ENCODE results near the gene PI4K2A. TPM values are rescaled to one million over a fixed set of nuclear protein-coding genes. Genes with fewer than 3 reads are reported as not detected.
A peak's percentile ranks its signal among the peaks of the same experiment; 100 is the strongest.
"Not testable (repeated sequence)": the region's sequence is repeated elsewhere in the genome, so short reads cannot be mapped to it uniquely, and the experiment has no call there.

The PI4K2A gene
- total and polyA plus RNA-seq, 4 donors = 6.5 to 16.7 (median 12.1) TPM

GRCh38 chr10:97640868-97641811, 669 bp downstream of the PI4K2A start:
- H3K4me1 ChIP-seq (ENCODE audit: control insufficient read depth in 1 of 2, insufficient read depth in 2 of 2, low read length in 2 of 2) = no peaks in the 10 kb centered on the region
- ATAC-seq (ENCODE audit: low FRiP score) (peak; percentile 69), DNase-seq (peak; percentile 71 to 75)
- peak overlapping the region; percentile 60 to 87 for H3K4me3 ChIP-seq (ENCODE audit: low read length in 2 of 2)
- no peaks in the 10 kb centered on the region for H3K27me3 ChIP-seq (ENCODE audit: control insufficient read depth in 1 of 2, insufficient read depth in 2 of 2, low read length in 1 of 2)
- intact Hi-C loops (cut with DNase I) = no loop called here
- peaks cover 0 to 2% of the 10 kb centered on the region in 2 donors for H3K36me3 ChIP-seq (ENCODE audit: control insufficient read depth in 1 of 2, insufficient read depth in 2 of 2, low read length in 1 of 2)
- peak overlapping the region in 1 of 2 donors; percentile 37 for H3K27ac ChIP-seq (ENCODE audit: low read depth in 1 of 2, low read length in 2 of 2)
- WGBS, 2 donors = 1% methylated on average over 45 to 67 of the region's 67 CpGs
- no peaks in the 10 kb centered on the region for H3K9me3 ChIP-seq (ENCODE audit: control insufficient read depth, low read length)

GRCh38 chr10:97642471-97643159, 2.1 kb downstream of the PI4K2A start:
- 95 to 97% methylated on average over 13 of the region's 13 CpGs for WGBS, 2 donors
- DNase-seq; intact Hi-C loops (cut with DNase I); H3K36me3 ChIP-seq (ENCODE audit: control insufficient read depth in 1 of 2, insufficient read depth in 2 of 2, low read length in 1 of 2); H3K4me1 ChIP-seq (ENCODE audit: control insufficient read depth in 1 of 2, insufficient read depth in 2 of 2, low read length in 2 of 2); H3K9me3 ChIP-seq (ENCODE audit: control insufficient read depth, low read length); H3K4me3 ChIP-seq (ENCODE audit: low read length in 2 of 2); H3K27ac ChIP-seq (ENCODE audit: low read depth in 1 of 2, low read length in 2 of 2); H3K27me3 ChIP-seq (ENCODE audit: control insufficient read depth in 1 of 2, insufficient read depth in 2 of 2, low read length in 1 of 2); ATAC-seq (ENCODE audit: low FRiP score): not testable (repeated sequence)

- Histone ChIP-seq H3K4me3 (ENCODE audit: low read length in 2 of 2) (no peak overlapping the region), H3K27ac (ENCODE audit: low read depth in 1 of 2, low read length in 2 of 2) (no peak overlapping the region), H3K36me3 (ENCODE audit: control insufficient read depth in 1 of 2, insufficient read depth in 2 of 2, low read length in 1 of 2) (peaks cover 0 to 2% of the 10 kb centered on the region in 2 donors), H3K4me1 (ENCODE audit: control insufficient read depth in 1 of 2, insufficient read depth in 2 of 2, low read length in 2 of 2) (no peaks in the 10 kb centered on the region), H3K27me3 (ENCODE audit: control insufficient read depth in 1 of 2, insufficient read depth in 2 of 2, low read length in 1 of 2) (no peaks in the 10 kb centered on the region), H3K9me3 (ENCODE audit: control insufficient read depth, low read length) (no peaks in the 10 kb centered on the region)
- intact Hi-C loops (cut with DNase I) = no loop called here
- ATAC-seq (ENCODE audit: low FRiP score) (no peak), DNase-seq (no peak)
- WGBS, 2 donors = 96 to 97% methylated on average over 4 of the region's 4 CpGs
Observed at GRCh38 chr10:97643441-97643985, 3.0 kb downstream of the PI4K2A start.

- no peak for DNase-seq
- Histone ChIP-seq H3K27ac (ENCODE audit: low read depth in 1 of 2, low read length in 2 of 2) (no peak overlapping the region), H3K36me3 (ENCODE audit: control insufficient read depth in 1 of 2, insufficient read depth in 2 of 2, low read length in 1 of 2) (peaks cover 0 to 2% of the 10 kb centered on the region in 2 donors), H3K4me3 (ENCODE audit: low read length in 2 of 2) (no peak overlapping the region), H3K4me1 (ENCODE audit: control insufficient read depth in 1 of 2, insufficient read depth in 2 of 2, low read length in 2 of 2) (peaks cover 2 to 4% of the 10 kb centered on the region in 2 donors), H3K27me3 (ENCODE audit: control insufficient read depth in 1 of 2, insufficient read depth in 2 of 2, low read length in 1 of 2) (no peaks in the 10 kb centered on the region), H3K9me3 (ENCODE audit: control insufficient read depth, low read length) (no peaks in the 10 kb centered on the region)
- WGBS, 2 donors = 86 to 90% methylated on average over 4 of the region's 4 CpGs
- intact Hi-C loops (cut with DNase I) = no loop called here
- ATAC-seq (ENCODE audit: low FRiP score) = no peak
Observed at GRCh38 chr10:97644936-97645335, 4.5 kb downstream of the PI4K2A start.

- ATAC-seq (ENCODE audit: low FRiP score) = no peak
Observed at GRCh38 chr10:97647556-97647955, 7.1 kb downstream of the PI4K2A start.

GRCh38 chr10:97648562-97649404, 8.3 kb downstream of the PI4K2A start:
- no peaks in the 10 kb centered on the region for H3K9me3 ChIP-seq (ENCODE audit: control insufficient read depth, low read length)
- intact Hi-C loops (cut with DNase I) = no loop called here
- H3K27ac ChIP-seq (ENCODE audit: low read depth in 1 of 2, low read length in 2 of 2) = no peak overlapping the region
- DNase-seq (no peak), ATAC-seq (ENCODE audit: low FRiP score) (peak; percentile 81)
- H3K27me3 ChIP-seq (ENCODE audit: control insufficient read depth in 1 of 2, insufficient read depth in 2 of 2, low read length in 1 of 2) = no peaks in the 10 kb centered on the region
- H3K4me1 ChIP-seq (ENCODE audit: control insufficient read depth in 1 of 2, insufficient read depth in 2 of 2, low read length in 2 of 2) = peaks cover 2 to 4% of the 10 kb centered on the region in 2 donors
- 72 to 73% methylated on average over 5 of the region's 5 CpGs for WGBS, 2 donors
- peaks cover 0 to 7% of the 10 kb centered on the region in 2 donors for H3K36me3 ChIP-seq (ENCODE audit: control insufficient read depth in 1 of 2, insufficient read depth in 2 of 2, low read length in 1 of 2)
- no peak overlapping the region for H3K4me3 ChIP-seq (ENCODE audit: low read length in 2 of 2)

More at GRCh38 chr10:97647556-97647955, 7.1 kb downstream of the PI4K2A start:
- H3K27ac ChIP-seq (ENCODE audit: low read depth in 1 of 2, low read length in 2 of 2) = no peak overlapping the region
- no peaks in the 10 kb centered on the region for H3K27me3 ChIP-seq (ENCODE audit: control insufficient read depth in 1 of 2, insufficient read depth in 2 of 2, low read length in 1 of 2)
- H3K4me3 ChIP-seq (ENCODE audit: low read length in 2 of 2) = no peak overlapping the region
- intact Hi-C loops (cut with DNase I) = no loop called here
- no peaks in the 10 kb centered on the region for H3K9me3 ChIP-seq (ENCODE audit: control insufficient read depth, low read length)
- no peak for DNase-seq
- peaks cover 0 to 4% of the 10 kb centered on the region in 2 donors for H3K36me3 ChIP-seq (ENCODE audit: control insufficient read depth in 1 of 2, insufficient read depth in 2 of 2, low read length in 1 of 2)
- 84 to 85% methylated on average over 1 of the region's 1 CpG for WGBS, 2 donors
- peaks cover 2 to 4% of the 10 kb centered on the region in 2 donors for H3K4me1 ChIP-seq (ENCODE audit: control insufficient read depth in 1 of 2, insufficient read depth in 2 of 2, low read length in 2 of 2)

GRCh38 chr10:97649405-97649750, 8.9 kb downstream of the PI4K2A start:
- WGBS, 2 donors = 96 to 97% methylated on average over 4 of the region's 4 CpGs
- intact Hi-C loops (cut with DNase I) = not testable (repeated sequence)

GRCh38 chr10:97650726-97651125, 10.3 kb downstream of the PI4K2A start:
- ATAC-seq (ENCODE audit: low FRiP score) = no peak
- DNase-seq = no peak
- intact Hi-C loops (cut with DNase I) = no loop called here

More at GRCh38 chr10:97649405-97649750, 8.9 kb downstream of the PI4K2A start:
- H3K27me3 ChIP-seq (ENCODE audit: control insufficient read depth in 1 of 2, insufficient read depth in 2 of 2, low read length in 1 of 2); H3K9me3 ChIP-seq (ENCODE audit: control insufficient read depth, low read length); H3K4me1 ChIP-seq (ENCODE audit: control insufficient read depth in 1 of 2, insufficient read depth in 2 of 2, low read length in 2 of 2); H3K27ac ChIP-seq (ENCODE audit: low read depth in 1 of 2, low read length in 2 of 2); H3K4me3 ChIP-seq (ENCODE audit: low read length in 2 of 2); DNase-seq; ATAC-seq (ENCODE audit: low FRiP score); H3K36me3 ChIP-seq (ENCODE audit: control insufficient read depth in 1 of 2, insufficient read depth in 2 of 2, low read length in 1 of 2): not testable (repeated sequence)

More at GRCh38 chr10:97650726-97651125, 10.3 kb downstream of the PI4K2A start:
- 91 to 94% methylated on average over 3 of the region's 3 CpGs for WGBS, 2 donors
- no peak overlapping the region for H3K4me3 ChIP-seq (ENCODE audit: low read length in 2 of 2)
- no peaks in the 10 kb centered on the region for H3K27me3 ChIP-seq (ENCODE audit: control insufficient read depth in 1 of 2, insufficient read depth in 2 of 2, low read length in 1 of 2)
- no peaks in the 10 kb centered on the region for H3K9me3 ChIP-seq (ENCODE audit: control insufficient read depth, low read length)
- peaks cover 3 to 5% of the 10 kb centered on the region in 2 donors for H3K36me3 ChIP-seq (ENCODE audit: control insufficient read depth in 1 of 2, insufficient read depth in 2 of 2, low read length in 1 of 2)
- peaks cover 2 to 4% of the 10 kb centered on the region in 2 donors for H3K4me1 ChIP-seq (ENCODE audit: control insufficient read depth in 1 of 2, insufficient read depth in 2 of 2, low read length in 2 of 2)
- no peak overlapping the region for H3K27ac ChIP-seq (ENCODE audit: low read depth in 1 of 2, low read length in 2 of 2)

Measured in aorta (tissue), 5 donors.